Breast epithelium (tissue), 3 donors: ENCODE data around the gene CYTH4.

Experiments used
- CTCF ChIP-seq, 3 donors: fragments of 450-650 bp; IDR thresholded peaks; one replicate each; pipeline ENCODE4 v1.5.1; 2016 to 2017; ENCODE audit warnings: antibody characterized with exemption in 3 of 3, mild to moderate bottlenecking in 3 of 3, moderate library complexity in 3 of 3
- POLR2A ChIP-seq: fragments of 450-650 bp; IDR thresholded peaks from one replicate; pipeline ENCODE4 v1.6.1; 2016; ENCODE audit warnings: antibody characterized with exemption, mild to moderate bottlenecking, moderate library complexity
- POLR2AphosphoS5 ChIP-seq, 3 donors: sonication (generic); formaldehyde crosslinking; IDR thresholded peaks; one replicate each; pipeline ENCODE4 v1.6.1; 2017; ENCODE audit warnings: antibody characterized with exemption in 3 of 3

- TF ChIP-seq CTCF (IDR thresholded peaks at IDR 0.05) = no peak
- no peak for TF ChIP-seq POLR2AphosphoS5 (IDR thresholded peaks at IDR 0.05)
- no peak for TF ChIP-seq POLR2A
These were observed 8.4 kb downstream of the CYTH4 start for GRCh38 chr22:37290737-37291136.
